Sigmoid colon (tissue), 7 donors: Measurements from ENCODE around the gene SLC45A1. TPM values are rescaled to one million over a fixed set of nuclear protein-coding genes. Genes with fewer than 3 reads are reported as not detected.

Source experiments
- DNase-seq: peaks from one replicate; pipeline ENCODE4 v3.0.0-alpha.2; 2019
- H3K27ac ChIP-seq, 4 donors: fragments of 200-600 bp; sonication (generic); one replicate each; pipeline ENCODE4 v1.5.1; 2016 to 2019; ENCODE audit warnings: mild to moderate bottlenecking in 1 of 4
- H3K27me3 ChIP-seq, 3 donors: fragments of 200-600 bp; sonication (generic); one replicate each; pipeline ENCODE4 v1.5.1; 2019; ENCODE audit warnings: mild to moderate bottlenecking in 1 of 3
- H3K36me3 ChIP-seq, 4 donors: fragments of 200-600 bp; sonication (generic); one replicate each; pipeline ENCODE4 v1.5.1; 2016 to 2019
- H3K4me1 ChIP-seq, 4 donors: fragments of 200-600 bp; sonication (generic); one replicate each; pipeline ENCODE4 v1.5.1; 2017 to 2019
- H3K4me3 ChIP-seq, 4 donors: fragments of 200-600 bp; sonication (generic); one replicate each; pipeline ENCODE4 v1.5.1; 2017 to 2019; ENCODE audit warnings: mild to moderate bottlenecking in 2 of 4, moderate library complexity in 1 of 4
- H3K9me3 ChIP-seq, 4 donors: fragments of 200-600 bp in 3 of 4; sonication (generic) in 3 of 4; one replicate each; pipeline versions ENCODE4 v1.5.1 to v1.6.1; 2013 to 2019
- EP300 ChIP-seq, 4 donors: sonication (generic); formaldehyde crosslinking; IDR thresholded peaks; one replicate each; pipeline ENCODE4 v1.6.1; 2017; ENCODE audit warnings: antibody characterized with exemption in 4 of 4
- POLR2A ChIP-seq, 2 donors: fragments of 450-650 bp; IDR thresholded peaks; one replicate each; pipeline ENCODE4 v1.6.1; 2016; ENCODE audit warnings: antibody characterized with exemption in 2 of 2, mild to moderate bottlenecking in 2 of 2, moderate library complexity in 2 of 2
- POLR2AphosphoS5 ChIP-seq, 4 donors: sonication (generic); formaldehyde crosslinking; IDR thresholded peaks; one replicate each; pipeline ENCODE4 v1.6.1; 2017; ENCODE audit warnings: antibody characterized with exemption in 4 of 4
- WGBS, 2 donors: extraction: QIAGEN DNeasy Blood & Tissue Kit; methylation state at CpG; one replicate each; pipeline ENCODE4 v1.1.7; 2013; 5-methylcytosine and 5-hydroxymethylcytosine counted together
- intact Hi-C: fragments of 100-400 bp; cut with DNase I; formaldehyde crosslinking; loops from one replicate; pipeline ENCODE4 v1.15.1; 2023
- polyA plus RNA-seq, 3 donors: library from polyadenylated mRNA; stranded (reverse); fragments of 200-250 nt; gene quantifications; one replicate each; pipeline ENCODE4 v1.2.3, GENCODE V29; 2013
- total RNA-seq, 4 donors: library from RNA; depleted of rRNA; stranded (reverse); fragments of >200 nt; gene quantifications; one replicate each; pipeline ENCODE4 v1.1.0, GENCODE V29; 2016
- TF ChIP-seq, protein P1 (sequence below), 4 experiments: fragments of 450-650 bp in 3 of 4; fragments of 200-600 bp in 1 of 4; IDR thresholded peaks; one replicate each; pipeline ENCODE4 v1.5.1; 2016 to 2019; ENCODE audit warnings: antibody characterized with exemption in 4 of 4, mild to moderate bottlenecking in 3 of 4, moderate library complexity in 2 of 4
- donor health status: healthy with polysubstance abuse.
- donor health status: Bipolar disorder and iron deficiency.
- donor health status: healthy.

The SLC45A1 gene
- total and polyA plus RNA-seq, 7 donors = 1.4 to 6.5 (median 3.9) TPM; not detected in 2

DNA sequence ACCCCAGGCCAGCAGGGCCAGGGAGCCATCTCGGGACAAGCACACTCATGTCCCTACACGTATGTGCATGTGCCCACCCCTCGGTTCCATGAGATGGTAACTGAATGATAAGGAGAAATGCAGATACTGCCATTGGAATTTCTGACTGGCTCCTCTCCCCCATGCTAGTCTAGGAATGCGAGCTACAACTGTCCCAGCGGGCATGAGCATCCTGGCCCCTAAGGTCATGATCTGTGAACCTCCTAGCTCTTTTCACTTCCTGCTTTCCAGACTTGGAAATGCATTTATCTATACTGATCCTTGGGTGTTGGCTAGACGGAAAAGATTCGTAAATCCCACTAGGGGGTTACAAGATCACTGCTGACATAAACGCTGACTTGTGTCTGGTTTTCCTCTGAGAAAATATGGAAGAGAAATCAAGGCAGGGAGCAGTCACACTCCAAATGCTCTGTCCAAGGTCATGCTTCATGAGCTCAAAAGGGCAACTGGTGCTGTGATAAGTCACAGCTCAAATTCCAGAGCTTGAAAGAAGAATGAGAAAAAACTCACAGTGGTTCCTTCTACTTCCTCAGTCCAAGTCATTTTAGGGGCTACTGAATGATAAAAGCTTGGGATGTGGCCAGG is 49.8 kb downstream of the SLC45A1 start:
- Histone ChIP-seq H3K9me3 (no peaks in the 10 kb centered on the region), H3K27me3 (no peaks in the 10 kb centered on the region), H3K27ac (peak overlapping the region; percentile 88 to 97 (median 93)), H3K36me3 (peaks cover 0 to 23% (median 16%) of the 10 kb centered on the region in 4 donors), H3K4me3 (no peak overlapping the region), H3K4me1 (peaks cover 0 to 100% (median 100%) of the 10 kb centered on the region in 4 donors)
- 91 to 92% methylated on average over 8 of the region's 8 CpGs for WGBS, 2 donors
- no peak for DNase-seq
- intact Hi-C loops = no loop called here
- TF ChIP-seq, protein P1, sequence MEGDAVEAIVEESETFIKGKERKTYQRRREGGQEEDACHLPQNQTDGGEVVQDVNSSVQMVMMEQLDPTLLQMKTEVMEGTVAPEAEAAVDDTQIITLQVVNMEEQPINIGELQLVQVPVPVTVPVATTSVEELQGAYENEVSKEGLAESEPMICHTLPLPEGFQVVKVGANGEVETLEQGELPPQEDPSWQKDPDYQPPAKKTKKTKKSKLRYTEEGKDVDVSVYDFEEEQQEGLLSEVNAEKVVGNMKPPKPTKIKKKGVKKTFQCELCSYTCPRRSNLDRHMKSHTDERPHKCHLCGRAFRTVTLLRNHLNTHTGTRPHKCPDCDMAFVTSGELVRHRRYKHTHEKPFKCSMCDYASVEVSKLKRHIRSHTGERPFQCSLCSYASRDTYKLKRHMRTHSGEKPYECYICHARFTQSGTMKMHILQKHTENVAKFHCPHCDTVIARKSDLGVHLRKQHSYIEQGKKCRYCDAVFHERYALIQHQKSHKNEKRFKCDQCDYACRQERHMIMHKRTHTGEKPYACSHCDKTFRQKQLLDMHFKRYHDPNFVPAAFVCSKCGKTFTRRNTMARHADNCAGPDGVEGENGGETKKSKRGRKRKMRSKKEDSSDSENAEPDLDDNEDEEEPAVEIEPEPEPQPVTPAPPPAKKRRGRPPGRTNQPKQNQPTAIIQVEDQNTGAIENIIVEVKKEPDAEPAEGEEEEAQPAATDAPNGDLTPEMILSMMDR (IDR thresholded peaks at IDR 0.05) = no peak
- TF ChIP-seq POLR2A (IDR thresholded peaks at IDR 0.05) (no peak), EP300 (IDR thresholded peaks at IDR 0.05) (no peak), POLR2AphosphoS5 (IDR thresholded peaks at IDR 0.05) (no peak)

DNA sequence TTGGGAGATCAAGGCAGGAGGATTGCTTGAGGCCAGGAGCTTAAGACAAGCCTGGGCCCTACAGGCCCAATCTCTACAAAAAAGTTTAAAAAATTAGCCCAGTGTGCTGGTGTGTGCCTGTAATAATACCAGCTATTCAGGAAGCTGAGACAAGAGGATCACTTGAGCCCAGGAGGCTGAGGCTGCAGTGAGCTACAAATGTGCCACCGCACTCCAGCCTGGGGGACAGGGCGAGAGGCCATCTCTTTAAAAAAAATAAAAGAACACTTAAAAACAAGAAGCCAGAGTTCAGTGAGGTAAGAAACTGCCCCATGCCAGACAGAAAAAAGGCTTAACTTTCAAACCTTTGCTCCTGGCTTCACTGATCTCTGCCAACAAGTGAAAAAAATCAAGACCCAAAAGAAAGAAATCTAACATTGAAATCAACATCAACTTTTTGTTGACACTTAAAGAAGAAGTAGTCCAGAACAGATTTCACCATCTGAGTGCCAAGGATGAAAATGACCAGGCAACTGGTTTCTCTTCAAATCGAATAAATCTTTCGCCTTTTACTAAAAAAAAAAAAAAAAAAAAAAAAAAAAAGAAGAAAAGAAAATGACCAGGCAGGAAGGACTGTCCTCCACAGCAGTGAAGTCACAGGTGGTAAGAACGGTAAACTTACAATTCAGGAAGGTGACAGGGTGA is 51.2 kb downstream of the SLC45A1 start:
- H3K36me3 ChIP-seq = peaks cover 0 to 15% (median 10%) of the 10 kb centered on the region in 4 donors
- no peak overlapping the region for H3K4me3 ChIP-seq
- intact Hi-C loops = no loop called here
- WGBS, 2 donors = 77 to 83% methylated on average over 5 of the region's 5 CpGs
- H3K27ac ChIP-seq = peak overlapping the region; percentile 88 to 97 (median 93)
- no peak for DNase-seq
- H3K9me3 ChIP-seq = no peaks in the 10 kb centered on the region
- H3K4me1 ChIP-seq = peaks cover 0 to 100% (median 100%) of the 10 kb centered on the region in 4 donors
- TF ChIP-seq EP300 (IDR thresholded peaks at IDR 0.05) (peak in 1 of 4 donors; percentile 45), POLR2A (IDR thresholded peaks at IDR 0.05) (no peak), POLR2AphosphoS5 (IDR thresholded peaks at IDR 0.05) (peak; percentile 39 to 86 (median 68))
- H3K27me3 ChIP-seq = no peaks in the 10 kb centered on the region

DNA sequence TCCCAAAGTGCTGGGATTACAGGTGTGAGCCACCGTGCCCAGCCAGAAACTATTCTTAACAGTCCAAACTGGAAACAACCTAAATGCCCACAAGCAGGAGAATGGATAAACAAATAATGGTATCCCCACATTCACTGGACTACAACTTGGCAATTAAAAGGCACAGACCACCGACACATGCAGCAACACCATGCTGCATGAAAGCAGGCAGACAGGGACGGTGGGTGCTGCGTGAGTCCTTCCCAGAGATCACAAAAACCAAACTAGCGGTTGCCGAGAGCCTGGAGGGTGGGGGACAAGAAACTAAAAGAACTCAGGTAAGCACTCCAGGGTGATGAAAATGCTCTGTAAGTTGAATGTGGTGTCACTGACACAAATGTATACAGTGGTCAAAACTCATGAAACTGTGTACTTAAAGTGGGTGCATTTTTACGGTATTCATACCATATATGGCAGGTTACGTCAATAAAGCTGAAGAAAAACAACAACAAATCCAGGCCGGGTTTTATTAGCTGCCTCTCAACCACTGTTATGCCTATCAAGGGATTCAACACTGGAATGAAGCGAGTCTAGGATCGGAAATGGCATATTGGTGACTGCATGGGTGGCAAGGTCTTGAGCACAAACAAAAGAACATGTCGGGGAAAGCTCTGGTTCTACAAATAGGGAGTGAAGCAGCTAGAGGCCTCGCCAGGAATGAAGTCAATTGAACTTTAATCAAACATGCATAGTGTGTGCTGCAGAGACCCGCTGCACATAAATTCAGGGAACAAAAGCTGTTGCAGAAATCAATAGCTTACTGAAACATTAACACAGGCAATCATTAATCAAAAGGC is 52.4 kb downstream of the SLC45A1 start:
- TF ChIP-seq, protein P1 (IDR thresholded peaks at IDR 0.05) = no peak
- TF ChIP-seq EP300 (IDR thresholded peaks at IDR 0.05) = no peak
- no peak for TF ChIP-seq POLR2AphosphoS5 (IDR thresholded peaks at IDR 0.05)
- no peak for TF ChIP-seq POLR2A (IDR thresholded peaks at IDR 0.05)
- WGBS, 2 donors = 81% methylated on average over 14 of the region's 14 CpGs
- H3K4me1 ChIP-seq = peaks cover 0 to 100% (median 100%) of the 10 kb centered on the region in 4 donors

DNA sequence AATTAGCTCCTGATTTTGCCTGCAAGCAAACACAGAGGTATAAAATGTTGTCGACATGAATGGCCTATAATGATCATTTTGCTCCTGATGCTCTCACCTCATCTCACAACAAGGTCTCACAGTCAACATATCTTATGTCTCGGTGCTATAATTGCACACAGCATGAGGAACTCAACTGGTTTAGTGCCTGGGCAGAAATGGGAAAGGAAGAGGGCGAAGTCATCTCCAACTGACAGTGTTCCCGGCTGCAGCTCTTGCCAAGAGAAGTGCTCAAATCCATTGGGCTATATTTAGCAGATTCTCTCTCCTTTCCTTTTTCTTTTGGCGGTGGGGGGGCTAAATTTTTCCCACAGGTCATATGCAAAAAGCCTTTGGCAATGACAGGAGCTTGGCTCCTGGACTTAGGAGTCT is 53.0 kb downstream of the SLC45A1 start:
- Histone ChIP-seq H3K27ac (peak overlapping the region; percentile 88 to 97 (median 93)), H3K4me3 (no peak overlapping the region), H3K36me3 (peaks cover 0 to 7% (median 3%) of the 10 kb centered on the region in 4 donors), H3K4me1 (peaks cover 0 to 98% (median 96%) of the 10 kb centered on the region in 4 donors), H3K9me3 (no peaks in the 10 kb centered on the region), H3K27me3 (no peaks in the 10 kb centered on the region)
- 64 to 68% methylated on average over 5 of the region's 5 CpGs for WGBS, 2 donors
- intact Hi-C loops = loop anchor here (1.0 to 5.0 kb wide), 2 partner anchors 36 to 51 kb away; no protein-coding TSS in a partner anchor
- TF ChIP-seq POLR2A (IDR thresholded peaks at IDR 0.05) (no peak), EP300 (IDR thresholded peaks at IDR 0.05) (peak in 3 of 4 donors; percentile 13 to 74 (median 15)), POLR2AphosphoS5 (IDR thresholded peaks at IDR 0.05) (peak in 3 of 4 donors; percentile 57 to 66 (median 61))
- TF ChIP-seq, protein P1 (IDR thresholded peaks at IDR 0.05) = no peak
- DNase-seq = peak; percentile 88

More for the DNA sequence above, 52.4 kb downstream of the SLC45A1 start:
- peak; percentile 61 for DNase-seq
- Histone ChIP-seq H3K4me3 (no peak overlapping the region), H3K27ac (peak overlapping the region; percentile 88 to 97 (median 93)), H3K9me3 (no peaks in the 10 kb centered on the region), H3K36me3 (peaks cover 0 to 10% (median 7%) of the 10 kb centered on the region in 4 donors), H3K27me3 (no peaks in the 10 kb centered on the region)
- intact Hi-C loops = loop anchor here (5.0 kb wide), 1 partner anchor 52 kb away; no protein-coding TSS in a partner anchor
